AG04449 (cell line): ENCODE measurements around the gene PATE4.

Source experiments
- CTCF ChIA-PET: fragments of 350-600 bp; formaldehyde crosslinking; extraction: SDS; loops from one replicate; lab custom pipeline; 2021; ENCODE audit warnings: antibody characterized with exemption; lab: Yijun Ruan, JAX
- POLR2A ChIA-PET: fragments of 400-600, 350-600 bp; formaldehyde crosslinking; extraction: SDS; loops from one replicate; lab custom pipeline; 2020; ENCODE audit warnings: antibody characterized with exemption, inconsistent platforms; lab: Yijun Ruan, JAX
- DNase-seq: peaks from one replicate; pipeline ENCODE4 v3.0.0-alpha.2; 2010; ENCODE audit warnings: low read depth, low spot score
- H3K4me3 ChIP-seq: 2 replicates; pipeline ENCODE4 v1.5.1; 2011; ENCODE audit warnings: low read depth, mild to moderate bottlenecking, control low read depth, low read length
- CTCF ChIP-seq: IDR thresholded peaks from one replicate; pipeline ENCODE4 v1.5.1; 2011; ENCODE audit warnings: mild to moderate bottlenecking, moderate library complexity, low read length, control low read depth, inconsistent platforms; ENCODE audit not compliant: insufficient read depth; ENCODE audit errors: missing control alignments

Gene PATE4

GRCh38 chr11:125833016-125833415 is at the start of gene PATE4:
Gene PATE4 (plus strand): TSS chr11:125833316. CDS start chr11:125833360, 44 bp downstream.
- ChIA-PET CTCF (no interaction called here), POLR2A (no interaction called here)
- H3K4me3 ChIP-seq, result no peak within 1 kb of the TSS
- TF ChIP-seq CTCF, result no peak
- no peak for DNase-seq

- DNase-seq, result no peak
- ChIA-PET CTCF (no interaction called here), POLR2A (no interaction called here)
- no peak overlapping the region for H3K4me3 ChIP-seq
- no peak for TF ChIP-seq CTCF
Measured at GRCh38 chr11:125784678-125785077, 48.4 kb upstream of the PATE4 start.

- POLR2A ChIA-PET, result no interaction called here
- no peak for DNase-seq
- no peak for TF ChIP-seq CTCF
- CTCF ChIA-PET, result no interaction called here
- no peak within 1 kb of the TSS for H3K4me3 ChIP-seq
Measured at GRCh38 chr11:125787827-125788226, 45.3 kb upstream of the PATE4 start, which contains the start of gene PATE3. Gene PATE3 (plus strand): TSS chr11:125788127. CDS start chr11:125788152, 25 bp downstream.

- no peak for DNase-seq
- TF ChIP-seq CTCF, result no peak
- ChIA-PET POLR2A (no interaction called here), CTCF (no interaction called here)
- H3K4me3 ChIP-seq, result no peak overlapping the region
Measured at GRCh38 chr11:125790825-125791224, 42.3 kb upstream of the PATE4 start.

- ChIA-PET CTCF (no interaction called here), POLR2A (no interaction called here)
- TF ChIP-seq CTCF, result no peak
- no peak for DNase-seq
- no peak overlapping the region for H3K4me3 ChIP-seq
Measured at GRCh38 chr11:125797641-125798040, 35.5 kb upstream of the PATE4 start.

- ChIA-PET CTCF (no interaction called here), POLR2A (no interaction called here)
- TF ChIP-seq CTCF, result no peak
- no peak overlapping the region for H3K4me3 ChIP-seq
- no peak for DNase-seq
Measured at GRCh38 chr11:125799808-125800207, 33.3 kb upstream of the PATE4 start.
